Common myeloid progenitor, CD34-positive (primary cell): ENCODE data around the gene ZFAND3.

Experiments used
- CTCF ChIA-PET: fragments of 350-600 bp; sonication (Branson Sonifier 250); formaldehyde crosslinking; loops from one replicate; lab custom pipeline; 2021; ENCODE audit warnings: antibody characterized with exemption; lab: Charles Lee
- POLR2A ChIA-PET: fragments of 350-600 bp; sonication (Branson Sonifier 250); formaldehyde crosslinking; loops from one replicate; lab custom pipeline; 2021; ENCODE audit warnings: antibody characterized with exemption; lab: Charles Lee
- DNase-seq, 3 donors: peaks; one replicate each; pipeline versions ENCODE4 v3.0.0 to v3.0.0-alpha.2; 2013
- H3K27ac ChIP-seq, 2 experiments: 1 replicate in 1 of 2; 2 replicates in 1 of 2; pipeline ENCODE4 v1.7.0; 2013; ENCODE audit warnings: inconsistent platforms in 2 of 2, low read length in 2 of 2, mild to moderate bottlenecking in 2 of 2, low read depth in 1 of 2, moderate library complexity in 1 of 2; ENCODE audit not compliant: severe bottlenecking in 2 of 2, insufficient read depth in 1 of 2, poor library complexity in 1 of 2
- H3K27me3 ChIP-seq, 5 experiments: replicated peaks in 2 of 5; 1 replicate in 3 of 5; 2 replicates in 2 of 5; pipeline versions ENCODE4 v1.6.1 to v1.7.0; 2013; ENCODE audit warnings: low read length in 4 of 5, mild to moderate bottlenecking in 2 of 5, moderate library complexity in 2 of 5, inconsistent platforms in 1 of 5; ENCODE audit not compliant: insufficient read depth in 5 of 5, control insufficient read depth in 4 of 5
- H3K36me3 ChIP-seq, 4 experiments: 1 replicate in 2 of 4; 2 replicates in 2 of 4; pipeline versions ENCODE4 v1.6.1 to v1.7.0; 2013; ENCODE audit warnings: low read length in 3 of 4, control low read depth in 1 of 4, mild to moderate bottlenecking in 1 of 4; ENCODE audit not compliant: control insufficient read depth in 4 of 4, insufficient read depth in 4 of 4
- H3K4me1 ChIP-seq, 4 experiments: 1 replicate in 3 of 4; 2 replicates in 1 of 4; pipeline versions ENCODE4 v1.6.1 to v1.7.1; 2013; ENCODE audit warnings: low read length in 3 of 4, mild to moderate bottlenecking in 3 of 4, control low read depth in 1 of 4, inconsistent platforms in 1 of 4, moderate library complexity in 1 of 4; ENCODE audit not compliant: control insufficient read depth in 4 of 4, insufficient read depth in 4 of 4; ENCODE audit errors: control extremely low read depth in 1 of 4
- H3K4me3 ChIP-seq, 7 experiments: 1 replicate in 4 of 7; 2 replicates in 3 of 7; pipeline versions ENCODE4 v1.5.1 to v1.7.0; 2013; ENCODE audit warnings: mild to moderate bottlenecking in 7 of 7, low read length in 6 of 7, moderate library complexity in 6 of 7, inconsistent platforms in 2 of 7, low read depth in 2 of 7, control low read depth in 1 of 7; ENCODE audit not compliant: insufficient read depth in 4 of 7, control insufficient read depth in 1 of 7; ENCODE audit errors: extremely low read depth in 1 of 7
- H3K9me3 ChIP-seq, 5 experiments: 1 replicate in 4 of 5; 2 replicates in 1 of 5; pipeline versions ENCODE4 v1.6.1 to v1.7.1; 2013; ENCODE audit warnings: low read length in 4 of 5, mild to moderate bottlenecking in 2 of 5, inconsistent platforms in 1 of 5, low read depth in 1 of 5, moderate library complexity in 1 of 5; ENCODE audit not compliant: control insufficient read depth in 4 of 5, insufficient read depth in 2 of 5; ENCODE audit errors: control extremely low read depth in 1 of 5
- WGBS: methylation state at CpG from one replicate; pipeline ENCODE4 v1.1.5; 2013; ENCODE audit not compliant: insufficient coverage; 5-methylcytosine and 5-hydroxymethylcytosine counted together

The ZFAND3 gene

DNA sequence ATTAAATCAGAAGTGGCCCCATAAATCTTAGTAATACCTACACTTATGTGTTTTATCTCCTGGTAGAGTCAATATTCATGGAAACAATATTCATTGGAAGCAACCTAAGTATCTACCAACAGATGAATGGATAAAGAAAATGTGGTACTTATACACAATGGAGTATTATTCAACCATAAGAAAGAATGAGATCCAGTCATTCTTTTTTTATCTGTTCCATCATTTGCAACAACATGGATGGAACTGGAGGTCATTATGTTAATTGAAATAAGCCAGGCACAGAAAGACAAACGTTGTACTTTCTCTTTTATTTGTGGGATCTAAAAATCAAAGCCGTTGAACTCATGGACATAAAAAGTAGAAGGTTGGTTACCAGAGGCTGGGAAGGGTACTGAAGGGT lies 268.5 kb downstream of the ZFAND3 start:
- H3K36me3 ChIP-seq = peaks cover 2 to 20% (median 9%) of the 10 kb centered on the region in 4 experiments
- CTCF ChIA-PET = no interaction called here
- no peaks in the 10 kb centered on the region for H3K9me3 ChIP-seq
- 92% methylated on average over 2 of the region's 2 CpGs for WGBS
- POLR2A ChIA-PET = no interaction called here
- no peak overlapping the region for H3K27ac ChIP-seq
- no peaks in the 10 kb centered on the region for H3K4me1 ChIP-seq
- no peak for DNase-seq
- no peak overlapping the region for H3K4me3 ChIP-seq
- H3K27me3 ChIP-seq = no peaks in the 10 kb centered on the region

DNA sequence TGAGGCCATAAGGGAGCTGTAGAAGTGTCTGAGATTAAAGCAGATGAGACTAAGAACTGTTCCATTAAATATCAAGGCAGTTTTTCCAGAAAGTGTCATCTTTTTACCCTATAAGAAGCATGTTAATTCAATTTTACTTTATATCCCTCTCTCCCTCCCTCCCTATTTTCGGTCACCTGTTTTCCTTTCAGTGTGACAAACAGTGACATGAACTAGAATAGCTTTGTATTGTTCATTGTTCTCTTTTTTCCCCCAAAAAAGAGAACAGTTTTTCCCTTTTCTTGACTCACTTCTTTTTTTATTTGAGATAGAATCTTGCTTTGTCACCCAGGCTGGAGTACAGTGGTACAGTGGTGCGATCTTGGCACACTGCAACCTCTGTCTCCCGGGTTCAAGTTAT lies 269.3 kb downstream of the ZFAND3 start:
- ChIA-PET POLR2A (no interaction called here), CTCF (no interaction called here)
- Histone ChIP-seq H3K36me3 (peaks cover 0 to 14% (median 3%) of the 10 kb centered on the region in 4 experiments), H3K27ac (no peak overlapping the region), H3K27me3 (no peaks in the 10 kb centered on the region), H3K4me1 (peaks cover 0 to 2% (median under 1%) of the 10 kb centered on the region in 4 experiments), H3K9me3 (no peaks in the 10 kb centered on the region), H3K4me3 (no peak overlapping the region)
- WGBS = 100% methylated on average over 2 of the region's 3 CpGs
- no peak for DNase-seq

DNA sequence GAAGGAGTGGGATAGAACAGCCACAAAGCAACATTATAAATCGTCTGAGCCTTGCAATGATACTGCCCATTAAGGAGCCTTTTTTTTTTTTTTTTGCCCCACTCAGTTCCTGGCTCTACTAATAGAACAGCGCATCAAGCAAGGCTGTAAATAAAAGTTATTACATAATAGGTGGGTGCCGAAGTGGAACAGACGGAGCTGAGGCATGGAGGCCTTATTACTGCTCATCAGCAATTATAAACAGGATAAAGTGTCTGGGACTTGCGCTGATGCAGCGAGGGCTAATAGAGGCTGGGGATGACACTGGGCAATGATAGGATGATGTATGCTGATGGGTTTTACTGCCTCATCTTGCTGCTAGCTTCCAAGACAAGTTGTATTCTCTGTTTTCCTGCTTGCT lies 272.1 kb downstream of the ZFAND3 start:
- no peak overlapping the region for H3K4me3 ChIP-seq
- ChIA-PET CTCF (no interaction called here), POLR2A (no interaction called here)
- DNase-seq = no peak
- peaks cover 0 to 2% (median 0%) of the 10 kb centered on the region in 4 experiments for H3K36me3 ChIP-seq
- H3K9me3 ChIP-seq = no peaks in the 10 kb centered on the region
- 92% methylated on average over 2 of the region's 6 CpGs for WGBS
- H3K27me3 ChIP-seq = no peaks in the 10 kb centered on the region
- peaks cover 0 to 5% (median 2%) of the 10 kb centered on the region in 4 experiments for H3K4me1 ChIP-seq
- H3K27ac ChIP-seq = no peak overlapping the region

DNA sequence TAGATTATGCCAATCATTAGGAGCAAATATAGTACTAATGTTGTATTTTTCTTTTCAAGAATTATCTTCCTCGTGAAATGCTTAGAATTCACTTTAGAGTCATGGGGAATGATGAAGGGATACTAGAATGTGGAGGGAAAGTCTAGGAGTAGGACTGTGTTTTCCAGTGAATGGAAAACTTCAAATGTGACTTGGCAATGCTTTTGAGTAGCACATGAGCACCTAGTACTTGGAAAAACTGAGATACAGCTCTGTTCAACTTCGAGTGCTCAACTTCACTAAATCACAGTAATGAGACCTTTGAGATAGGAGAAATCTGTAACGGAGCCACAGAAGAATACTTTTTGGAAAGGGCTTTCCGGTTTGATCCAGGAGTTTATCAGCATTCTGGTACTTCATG lies 272.9 kb downstream of the ZFAND3 start:
- CTCF ChIA-PET = no interaction called here
- POLR2A ChIA-PET = no interaction called here
- H3K27ac ChIP-seq = no peak overlapping the region
- H3K9me3 ChIP-seq = no peaks in the 10 kb centered on the region
- 86% methylated on average over 1 of the region's 4 CpGs for WGBS
- H3K4me3 ChIP-seq = no peak overlapping the region
- no peaks in the 10 kb centered on the region for H3K27me3 ChIP-seq
- peaks cover 0 to 5% (median 2%) of the 10 kb centered on the region in 4 experiments for H3K4me1 ChIP-seq
- DNase-seq = no peak
- H3K36me3 ChIP-seq = no peaks in the 10 kb centered on the region

DNA sequence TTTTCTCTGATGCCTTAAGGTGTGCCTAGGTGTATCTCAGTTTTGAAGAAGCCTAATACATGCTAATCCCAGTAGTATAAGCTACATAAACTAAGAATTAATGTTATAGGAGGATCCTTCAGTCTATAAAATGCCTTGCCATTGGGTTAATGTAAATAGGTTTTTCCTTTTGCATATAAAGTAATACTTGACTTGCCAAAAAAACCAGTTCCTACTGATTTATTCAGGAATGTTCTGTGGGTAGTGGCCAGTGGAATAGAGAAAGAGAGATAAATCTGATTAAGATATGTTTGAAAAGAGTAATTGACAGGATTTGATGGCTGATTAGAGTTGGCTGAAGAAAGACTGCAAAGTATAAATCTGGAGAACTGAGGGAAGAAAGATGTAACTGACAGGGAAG lies 273.4 kb downstream of the ZFAND3 start:
- no peak for DNase-seq
- no peaks in the 10 kb centered on the region for H3K27me3 ChIP-seq
- H3K36me3 ChIP-seq = no peaks in the 10 kb centered on the region
- H3K27ac ChIP-seq = no peak overlapping the region
- H3K4me3 ChIP-seq = no peak overlapping the region
- ChIA-PET POLR2A (no interaction called here), CTCF (no interaction called here)
- no peaks in the 10 kb centered on the region for H3K9me3 ChIP-seq
- H3K4me1 ChIP-seq = peaks cover 0 to 5% (median 2%) of the 10 kb centered on the region in 4 experiments

DNA sequence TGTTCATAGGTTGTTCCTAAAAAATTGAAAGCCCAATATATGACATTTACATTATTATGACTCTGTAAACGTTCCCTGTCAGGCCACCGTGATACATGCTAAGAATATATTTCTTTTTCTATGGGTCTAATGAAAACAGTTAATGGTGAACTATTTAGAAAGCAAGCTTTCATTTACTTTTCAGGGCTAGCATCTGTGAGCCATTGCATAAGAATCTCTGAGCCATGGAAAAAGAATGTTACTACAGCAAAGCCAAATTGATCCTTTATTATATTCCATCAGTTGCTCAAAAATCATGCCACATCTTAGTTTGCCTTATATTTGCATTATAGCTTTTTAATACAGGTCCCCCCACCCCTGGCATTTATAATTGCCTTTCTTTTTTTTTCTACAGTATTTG lies 275.5 kb downstream of the ZFAND3 start:
- peaks cover 0 to 5% (median 2%) of the 10 kb centered on the region in 4 experiments for H3K4me1 ChIP-seq
- POLR2A ChIA-PET = no interaction called here
- CTCF ChIA-PET = interaction anchor here (1.4 kb wide), 1 partner anchor 9 kb away, joined by 3 read pairs; no protein-coding TSS in a partner anchor
- H3K9me3 ChIP-seq = no peaks in the 10 kb centered on the region
- H3K36me3 ChIP-seq = no peaks in the 10 kb centered on the region
- no peak for DNase-seq
- H3K4me3 ChIP-seq = no peak overlapping the region
- no peak overlapping the region for H3K27ac ChIP-seq
- H3K27me3 ChIP-seq = no peaks in the 10 kb centered on the region
- whole genome bisulfite sequencing = 100% methylated on average over 1 of the region's 2 CpGs

DNA sequence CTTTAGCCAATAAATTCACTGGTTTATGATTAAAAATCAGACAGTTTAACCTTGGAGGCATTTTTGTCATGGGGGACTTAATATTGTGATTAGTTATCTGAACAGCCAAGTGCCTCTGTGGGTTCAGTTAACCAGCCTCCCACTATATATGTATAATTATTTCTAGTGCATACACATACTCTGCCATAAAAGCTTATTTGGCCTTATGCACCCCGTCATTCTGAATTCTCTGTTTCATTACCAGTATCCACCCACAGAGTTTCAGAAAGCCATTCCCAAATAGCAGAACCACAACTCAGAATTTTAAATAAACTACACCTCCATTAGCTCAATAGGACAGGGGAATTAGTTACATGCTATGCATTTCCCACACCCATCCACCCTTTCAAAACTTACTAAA lies 279.7 kb downstream of the ZFAND3 start:
- no peak overlapping the region for H3K27ac ChIP-seq
- ChIA-PET POLR2A (interaction anchor here (0.5 kb wide), 1 partner anchor 36 kb away, joined by 3 read pairs; no protein-coding TSS in a partner anchor), CTCF (interaction anchor here (1.1 kb wide), 1 partner anchor 46 kb away, joined by 3 read pairs; no protein-coding TSS in a partner anchor)
- H3K4me1 ChIP-seq = no peaks in the 10 kb centered on the region
- H3K9me3 ChIP-seq = no peaks in the 10 kb centered on the region
- H3K36me3 ChIP-seq = peaks cover 0 to 4% (median under 1%) of the 10 kb centered on the region in 4 experiments
- no peaks in the 10 kb centered on the region for H3K27me3 ChIP-seq
- DNase-seq = no peak
- no peak overlapping the region for H3K4me3 ChIP-seq
- no CpG with 5 or more reads among the region's 1 CpG for WGBS
